Posterior cingulate gyrus (tissue), 11 donors: ENCODE data around the gene GAP43.

Source experiments
- DNase-seq, 10 donors: peaks; one replicate each; pipeline versions ENCODE4 v3.0.0 to v3.0.0-alpha.2; 2020 to 2021; ENCODE audit warnings: mixed read lengths in 3 of 10
- intact Hi-C: fragments of 100-400 bp; cut with DNase I; formaldehyde crosslinking; loops from one replicate; pipeline ENCODE4 v1.15.1; 2023

GAP43 gene

DNA sequence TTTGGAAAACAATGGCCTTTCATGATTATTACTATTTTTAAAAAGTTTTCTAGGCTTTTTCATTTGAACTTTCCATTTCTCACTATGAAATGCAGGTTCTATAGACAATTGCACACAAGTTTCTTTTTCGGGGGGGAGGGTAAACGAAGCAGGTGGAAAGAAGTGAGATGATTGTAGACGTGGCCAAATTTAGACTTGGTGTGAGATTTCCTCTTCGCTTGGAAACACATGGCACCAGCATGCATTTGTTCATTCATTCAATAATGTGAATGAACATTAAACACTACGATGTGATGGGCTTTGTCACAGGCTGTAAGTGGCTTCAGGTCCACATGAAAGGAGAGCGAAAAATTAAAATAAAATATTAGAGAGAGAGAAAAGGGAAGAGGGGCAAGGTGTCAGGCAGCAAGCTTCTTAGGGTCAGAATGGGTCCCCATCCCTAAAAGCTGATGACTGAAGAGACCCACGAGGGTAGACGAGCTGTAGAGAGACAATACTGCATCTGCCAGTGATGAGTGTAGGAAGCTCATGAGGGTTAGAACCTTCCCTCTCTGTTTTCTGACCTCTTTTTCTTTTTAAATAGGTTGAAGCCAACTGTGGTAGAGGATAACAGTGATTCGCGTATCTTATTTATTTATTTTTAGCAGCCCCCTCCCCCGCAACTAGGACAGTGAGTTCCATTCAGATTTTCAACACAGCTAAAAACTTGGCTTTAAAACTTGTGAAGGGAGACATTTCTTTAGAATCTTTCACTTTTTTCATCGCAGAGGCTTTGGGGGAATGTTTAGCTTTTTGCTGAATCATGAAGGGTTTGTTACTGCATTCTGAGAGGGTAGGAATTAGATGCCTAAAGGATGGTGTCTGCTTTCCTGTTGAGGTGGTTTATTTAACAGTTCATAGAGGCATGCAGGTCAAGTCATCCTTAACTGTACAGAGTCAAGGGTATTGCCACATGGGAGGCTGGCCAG lies 36.2 kb downstream of the GAP43 start:
- intact Hi-C loops = no loop called here
- peak in 1 of 10 donors; percentile 42 for DNase-seq

DNA sequence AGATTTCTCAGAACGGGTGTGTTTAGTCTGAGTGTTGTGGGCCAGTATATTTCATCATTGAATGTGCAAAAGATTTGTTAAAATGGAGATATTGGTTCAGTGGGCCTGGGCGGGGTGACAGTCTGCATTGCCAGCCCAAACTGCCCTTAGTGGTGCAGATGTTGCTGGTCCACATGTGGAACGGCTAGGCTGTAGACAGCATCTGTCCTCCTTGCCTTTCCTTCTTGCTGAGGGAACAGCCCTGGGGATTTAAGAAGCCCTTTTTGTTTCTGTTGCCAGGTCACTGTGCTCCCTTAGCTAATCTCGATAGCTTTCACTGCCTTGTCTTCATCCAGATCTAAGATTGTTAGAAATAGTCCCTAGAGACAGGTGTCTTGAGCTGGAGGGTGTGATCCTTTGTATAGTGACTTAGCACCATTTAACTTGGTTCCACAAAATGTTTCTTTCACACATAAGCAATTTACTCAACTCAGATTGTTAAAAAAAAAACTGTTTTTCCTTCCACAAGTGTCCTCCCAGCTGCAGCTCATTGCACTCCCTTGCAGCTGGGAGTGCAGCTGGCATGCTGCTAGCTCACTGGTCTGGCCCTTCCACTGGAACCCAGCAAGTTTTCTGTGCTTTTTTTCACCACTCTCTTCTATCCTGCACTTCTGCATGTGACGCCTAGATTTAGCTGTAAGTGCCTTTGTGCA lies 37.5 kb downstream of the GAP43 start:
- DNase-seq = peak in 3 of 10 donors; percentile 24 to 83 (median 67)
- intact Hi-C loops = no loop called here

DNA sequence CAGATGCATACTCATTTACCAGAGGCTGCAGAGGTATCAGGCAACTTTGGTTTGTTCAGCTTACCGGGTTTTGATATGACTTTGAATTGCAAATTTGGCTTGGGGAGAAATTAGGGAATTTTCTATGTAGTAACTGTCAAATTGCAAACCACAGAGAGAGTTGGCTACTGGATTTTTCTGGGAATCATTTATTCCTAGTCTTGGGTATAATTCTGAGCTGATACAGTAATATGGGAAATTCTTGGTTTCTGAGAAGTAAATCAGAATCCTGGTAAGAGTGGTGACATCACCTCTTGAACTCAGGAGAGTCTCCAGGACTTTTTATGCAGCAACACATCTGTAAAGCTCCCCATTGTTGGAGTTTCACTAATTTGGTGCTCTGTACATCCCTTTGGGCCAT lies 39.0 kb downstream of the GAP43 start:
- intact Hi-C loops = no loop called here
- DNase-seq = no peak

DNA sequence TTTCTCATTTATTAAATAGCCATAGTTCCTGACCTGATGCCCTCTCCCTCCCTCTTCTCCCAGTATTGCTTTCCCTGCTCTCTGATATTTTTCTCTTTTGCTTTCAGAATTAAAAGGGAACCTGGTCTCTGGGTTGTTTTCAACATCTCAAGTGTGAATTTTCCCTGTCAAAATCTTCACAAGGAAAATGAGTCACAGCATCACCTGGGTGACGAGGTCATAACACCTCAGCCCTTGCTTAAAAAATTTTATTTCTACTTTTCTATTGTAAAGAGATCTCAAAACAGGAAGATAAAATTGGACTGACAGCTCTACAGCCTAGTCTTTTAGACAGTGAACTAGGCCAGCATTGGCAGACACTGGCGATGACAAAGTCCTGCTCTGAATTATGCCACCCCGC lies 40.1 kb downstream of the GAP43 start:
- intact Hi-C loops = no loop called here

DNA sequence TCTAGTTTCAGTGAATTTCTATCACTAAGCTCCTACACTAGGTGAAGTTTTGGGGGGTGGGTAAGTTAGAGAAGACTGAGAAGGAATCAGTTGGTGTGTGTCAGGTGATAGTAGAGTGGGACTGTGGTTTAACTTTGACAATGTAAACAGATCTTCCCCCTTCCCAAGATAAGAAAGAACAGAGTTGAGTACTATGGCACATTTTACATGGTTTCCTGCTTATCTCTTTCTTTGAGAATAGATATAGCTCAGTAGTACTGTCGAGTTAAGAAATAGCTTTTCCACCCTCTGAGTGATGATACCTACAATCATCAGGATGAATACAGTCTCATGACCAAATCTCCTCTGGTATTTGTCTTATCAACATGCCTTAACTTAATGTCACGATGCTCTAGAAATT lies 42.8 kb downstream of the GAP43 start:
- DNase-seq = no peak
- intact Hi-C loops = no loop called here

More for the DNA sequence above, 40.1 kb downstream of the GAP43 start:
- DNase-seq = no peak

DNA sequence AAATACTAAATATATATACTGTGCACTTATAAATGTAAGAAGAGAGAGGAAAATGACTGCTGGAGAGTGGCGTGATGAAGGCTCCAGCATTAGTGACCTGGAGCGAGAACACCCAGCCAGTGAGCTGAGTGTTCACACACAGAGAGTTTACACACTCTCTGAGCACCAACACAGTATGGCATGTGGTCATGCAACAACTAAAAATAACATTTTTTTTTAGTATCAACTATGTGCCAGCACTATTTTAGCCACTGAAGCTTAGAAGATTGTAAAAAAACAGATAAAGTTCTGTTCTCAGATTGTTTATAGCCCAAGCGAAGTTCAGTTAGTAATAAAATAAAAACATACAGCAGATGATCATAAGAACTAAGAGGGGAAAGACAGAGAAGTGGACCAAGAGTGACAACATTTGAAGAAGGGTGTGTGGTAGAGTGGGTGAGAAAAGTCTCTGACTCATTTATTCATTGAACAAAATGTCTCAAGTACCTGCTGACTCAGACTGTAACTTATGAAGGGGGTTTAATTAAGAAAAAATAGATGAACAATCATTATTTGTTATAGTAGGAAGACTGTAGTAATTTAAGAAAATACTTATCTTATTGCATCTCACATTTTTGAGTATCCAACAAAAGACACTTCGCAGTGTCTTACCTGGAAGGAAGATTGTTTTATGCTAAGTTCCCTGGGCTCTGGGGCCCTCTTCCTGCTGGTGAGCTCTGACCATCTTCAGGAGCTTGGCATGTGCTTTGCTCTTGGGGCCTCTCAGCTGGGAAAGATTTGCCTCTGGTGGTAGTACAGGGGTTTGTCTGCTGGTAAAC lies 43.8 kb downstream of the GAP43 start:
- intact Hi-C loops = no loop called here
- peak in 1 of 10 donors; percentile 47 for DNase-seq

DNA sequence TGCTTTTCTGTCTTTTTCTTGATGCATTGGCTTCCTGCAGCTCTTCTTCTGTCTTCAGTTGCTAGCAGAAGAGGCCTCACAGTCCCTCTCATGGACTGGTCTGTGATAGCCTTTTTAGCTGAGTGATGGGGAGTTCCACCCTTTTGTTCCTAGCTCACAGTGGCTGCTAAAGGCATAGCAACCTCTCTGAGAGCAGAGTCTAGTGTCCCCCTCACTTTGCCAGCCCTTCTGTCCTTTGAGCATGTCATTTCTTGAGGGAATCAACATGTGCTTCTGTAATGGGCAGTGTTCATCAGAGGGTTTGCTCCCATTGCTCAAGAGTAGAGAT lies 44.4 kb downstream of the GAP43 start:
- intact Hi-C loops = no loop called here
- no peak for DNase-seq

DNA sequence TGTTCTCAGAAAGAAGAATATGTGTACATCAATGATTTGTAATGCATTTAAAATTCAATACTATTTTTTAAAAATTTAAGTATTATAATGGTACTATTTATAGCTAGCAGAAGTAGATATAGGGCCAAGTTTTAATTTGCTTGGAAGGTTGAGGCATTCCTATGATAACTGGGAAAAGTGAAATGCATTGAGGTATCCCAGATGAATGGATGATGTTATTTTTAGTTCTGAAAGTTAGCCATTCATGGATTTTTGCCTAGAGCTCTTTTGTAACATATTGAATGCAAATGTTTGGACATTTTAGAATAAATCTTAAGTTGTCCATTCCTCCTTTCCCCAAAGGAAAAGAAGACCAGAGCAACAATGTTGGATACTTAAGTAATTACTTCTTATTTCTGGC lies 47.6 kb downstream of the GAP43 start:
- DNase-seq = no peak
- intact Hi-C loops = no loop called here

DNA sequence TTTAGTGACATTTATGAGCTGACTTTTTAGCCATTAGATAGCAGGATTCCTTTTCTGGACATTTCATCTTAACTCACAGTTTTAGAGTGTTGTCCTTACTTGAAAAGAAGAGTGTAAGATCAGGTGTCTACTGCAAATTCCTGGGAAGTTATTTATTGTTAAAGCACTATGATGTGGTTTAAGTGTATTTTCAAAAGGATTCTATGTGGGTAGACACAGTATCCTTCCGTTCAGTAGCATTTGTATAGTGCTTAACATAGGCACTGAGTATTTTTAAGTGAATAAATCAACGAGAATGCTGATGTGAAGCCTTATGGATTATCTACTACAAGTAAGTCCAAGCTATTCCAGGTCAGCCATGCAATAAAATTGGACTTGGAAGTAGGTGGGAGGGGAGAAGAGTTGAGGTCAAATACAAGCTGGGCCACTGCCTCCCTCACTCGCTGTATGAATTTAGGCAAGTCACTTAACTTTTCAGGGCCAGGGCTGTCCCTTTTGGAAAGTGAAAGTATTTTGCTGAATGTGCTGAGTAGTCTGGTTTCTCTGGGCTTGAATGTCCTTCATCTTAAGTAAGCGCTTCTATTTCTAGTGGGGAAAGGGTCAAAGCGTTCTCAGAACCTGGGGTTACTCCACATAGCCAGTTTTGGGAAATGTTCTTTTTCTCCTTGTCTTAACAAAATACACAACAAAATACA lies 48.6 kb downstream of the GAP43 start:
- DNase-seq = no peak
- intact Hi-C loops = no loop called here

DNA sequence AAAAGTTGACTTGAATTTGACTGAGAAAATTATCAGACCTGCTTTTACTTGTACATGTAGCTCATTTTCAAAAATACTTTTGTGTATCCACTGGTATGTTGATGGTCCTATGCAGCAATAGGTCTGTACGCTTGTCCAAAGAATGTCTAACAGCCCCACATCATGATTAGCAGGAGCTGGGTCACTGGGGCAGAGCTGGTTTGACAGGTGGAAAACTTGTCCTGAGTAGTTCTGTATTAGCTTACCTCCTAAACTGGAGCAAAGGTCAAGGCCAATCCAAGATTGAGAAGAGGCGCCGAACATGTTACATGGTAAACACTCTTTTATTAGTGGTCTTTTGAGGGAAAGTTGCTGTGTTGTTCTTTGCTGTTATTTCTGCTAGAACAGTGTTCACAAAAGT lies 50.6 kb downstream of the GAP43 start:
- no peak for DNase-seq

DNA sequence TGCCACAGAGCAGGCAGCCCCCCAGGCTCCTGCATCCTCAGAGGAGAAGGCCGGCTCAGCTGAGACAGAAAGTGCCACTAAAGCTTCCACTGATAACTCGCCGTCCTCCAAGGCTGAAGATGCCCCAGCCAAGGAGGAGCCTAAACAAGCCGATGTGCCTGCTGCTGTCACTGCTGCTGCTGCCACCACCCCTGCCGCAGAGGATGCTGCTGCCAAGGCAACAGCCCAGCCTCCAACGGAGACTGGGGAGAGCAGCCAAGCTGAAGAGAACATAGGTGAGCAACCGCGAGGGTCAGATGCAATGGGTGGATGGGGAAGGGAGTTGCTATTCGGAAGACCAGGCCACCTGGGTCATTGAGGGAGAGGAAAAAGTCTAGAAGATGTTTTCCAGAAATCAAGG lies 53.0 kb downstream of the GAP43 start:
- intact Hi-C loops = no loop called here
- DNase-seq = peak in 8 of 10 donors; percentile 19 to 93 (median 56)

More for the DNA sequence above, 50.6 kb downstream of the GAP43 start:
- intact Hi-C loops = no loop called here

DNA sequence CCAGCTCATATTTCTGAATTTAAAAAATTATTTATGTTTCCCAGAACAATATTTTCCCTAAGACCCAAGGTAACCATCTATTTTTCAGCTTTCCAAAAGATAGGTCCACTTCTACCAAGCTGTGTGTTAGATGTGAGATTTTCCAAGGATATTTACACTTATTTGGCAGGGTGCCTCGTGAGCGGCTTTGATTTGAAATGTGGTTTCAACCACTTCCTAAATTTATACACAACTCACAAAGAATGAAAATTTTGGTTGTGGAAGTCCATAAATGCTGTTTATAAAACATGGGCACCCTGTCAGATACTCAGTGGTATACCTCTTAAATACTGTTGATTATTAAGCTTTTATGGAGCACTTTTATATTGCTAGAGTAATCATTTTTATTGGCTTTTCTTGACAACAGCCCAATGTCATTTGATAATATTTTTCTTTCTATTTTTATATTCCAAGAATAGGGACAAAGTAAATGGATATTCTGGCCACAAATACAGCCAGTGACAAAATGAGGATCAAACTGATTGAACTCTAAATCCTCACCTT lies 57.6 kb downstream of the GAP43 start:
- intact Hi-C loops = no loop called here

DNA sequence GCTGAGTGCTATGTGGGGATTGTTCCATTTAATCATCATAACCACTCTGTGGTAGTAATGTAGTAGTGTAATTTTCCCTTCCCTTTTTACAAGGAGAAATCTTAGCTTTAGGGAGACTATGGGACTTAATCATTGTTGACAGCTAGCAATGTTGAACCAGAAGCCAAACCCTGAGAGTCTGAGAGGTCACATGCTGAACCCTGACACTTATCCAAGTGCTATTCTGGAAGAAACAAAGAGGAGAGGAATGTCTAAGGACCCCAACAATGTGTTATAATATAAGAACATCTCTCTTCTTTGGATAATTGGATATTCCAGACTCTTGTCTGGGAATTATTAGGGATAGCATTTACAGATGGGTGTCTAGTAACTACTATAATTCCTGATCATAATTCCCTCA lies 58.4 kb downstream of the GAP43 start:
- DNase-seq = no peak
- intact Hi-C loops = no loop called here

More for the DNA sequence above, 57.6 kb downstream of the GAP43 start:
- DNase-seq = no peak

DNA sequence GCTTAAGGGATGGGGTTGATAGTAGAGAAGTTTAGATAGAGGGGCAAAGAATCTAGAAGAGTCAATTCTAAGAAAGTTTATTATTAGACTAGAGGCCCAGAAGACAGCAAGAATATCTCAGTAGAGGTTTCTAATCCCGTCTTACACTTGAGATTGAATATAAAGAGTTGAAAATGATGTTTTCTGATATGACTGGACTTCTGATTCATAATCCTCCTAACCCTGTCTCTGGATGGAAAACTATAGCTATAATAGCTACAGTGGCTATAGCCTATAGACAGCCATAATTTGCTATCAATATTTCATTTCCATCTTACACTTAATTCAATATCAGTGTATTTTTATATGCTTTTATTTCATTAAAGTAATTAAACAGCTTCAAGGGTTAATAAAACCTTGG lies 60.0 kb downstream of the GAP43 start:
- no peak for DNase-seq
- intact Hi-C loops = no loop called here

DNA sequence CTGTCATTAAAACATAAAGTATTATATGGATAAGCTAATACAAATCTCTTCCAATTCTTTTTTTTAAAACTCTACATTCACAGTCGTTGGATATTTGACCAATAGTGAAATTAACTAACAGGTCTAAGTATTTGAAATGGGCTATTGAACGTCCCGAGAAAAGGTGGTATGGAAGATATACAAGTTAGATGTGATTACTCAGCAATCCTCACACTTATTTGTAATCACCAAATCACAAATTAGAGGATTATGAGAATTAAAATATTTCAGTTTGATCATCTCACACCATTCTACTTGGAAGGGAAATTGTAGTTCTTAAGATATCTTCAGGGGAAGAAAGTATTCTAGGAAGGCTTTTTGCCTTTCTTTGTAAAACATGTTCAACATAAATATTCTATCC lies 60.5 kb downstream of the GAP43 start:
- intact Hi-C loops = no loop called here

DNA sequence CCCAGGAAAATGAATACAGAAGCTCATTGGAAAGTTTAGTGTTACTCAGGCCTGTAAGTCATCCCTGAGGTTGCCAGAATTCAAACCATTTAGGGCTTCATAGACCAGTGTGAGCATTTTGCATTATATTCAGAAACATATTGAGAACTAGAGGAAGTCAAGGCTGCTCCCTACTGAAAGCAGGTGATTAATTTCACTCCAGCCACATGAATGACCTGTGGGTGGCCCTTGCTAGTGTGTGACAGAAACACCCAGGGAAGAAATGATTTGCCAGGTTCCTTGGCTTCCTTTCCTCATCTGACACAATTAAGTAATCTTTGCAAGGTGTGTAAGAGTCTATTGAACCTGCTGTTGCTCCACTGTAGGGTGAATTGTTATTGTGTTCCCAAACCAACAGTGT lies 61.8 kb downstream of the GAP43 start:
- intact Hi-C loops = no loop called here
- DNase-seq = no peak

More for the DNA sequence above, 60.5 kb downstream of the GAP43 start:
- DNase-seq = no peak

DNA sequence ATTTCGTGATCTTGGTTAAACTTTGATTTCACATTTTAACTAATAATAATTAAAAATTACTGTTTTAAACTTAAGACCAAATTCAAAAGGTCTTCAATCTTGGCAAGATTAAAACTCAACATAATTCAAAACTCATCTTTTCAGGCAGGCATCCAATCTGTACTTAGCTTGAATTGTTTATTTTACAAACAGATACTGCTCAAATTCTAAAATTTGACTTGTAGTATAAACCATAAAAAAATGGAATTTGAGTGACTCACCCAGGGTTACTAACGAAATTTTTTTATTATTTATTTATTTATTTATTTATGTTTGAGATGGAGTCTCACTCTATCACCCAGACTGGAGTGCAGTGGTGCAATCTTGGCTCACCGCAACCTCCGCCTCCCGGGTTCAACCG lies 64.4 kb downstream of the GAP43 start:
- no peak for DNase-seq
- intact Hi-C loops = no loop called here

DNA sequence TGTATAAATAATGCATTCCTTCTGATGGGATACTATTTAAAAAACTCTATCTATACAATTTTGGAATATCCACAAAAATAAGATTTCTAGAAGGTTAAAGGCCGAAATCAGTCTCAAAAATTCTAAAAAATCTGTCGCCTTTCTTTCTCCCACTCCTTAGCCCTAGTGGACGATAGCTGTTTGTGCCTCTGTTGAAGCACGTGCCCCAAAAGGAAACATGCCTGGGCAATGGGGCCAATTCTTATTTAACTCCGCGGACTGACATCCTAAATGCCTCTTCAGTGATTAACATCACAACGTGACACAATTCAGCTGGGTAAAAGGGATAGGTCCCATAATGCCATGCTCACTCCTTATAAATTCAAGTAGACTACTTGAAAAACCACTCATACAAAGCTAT lies 65.1 kb downstream of the GAP43 start:
- intact Hi-C loops = no loop called here
- no peak for DNase-seq

DNA sequence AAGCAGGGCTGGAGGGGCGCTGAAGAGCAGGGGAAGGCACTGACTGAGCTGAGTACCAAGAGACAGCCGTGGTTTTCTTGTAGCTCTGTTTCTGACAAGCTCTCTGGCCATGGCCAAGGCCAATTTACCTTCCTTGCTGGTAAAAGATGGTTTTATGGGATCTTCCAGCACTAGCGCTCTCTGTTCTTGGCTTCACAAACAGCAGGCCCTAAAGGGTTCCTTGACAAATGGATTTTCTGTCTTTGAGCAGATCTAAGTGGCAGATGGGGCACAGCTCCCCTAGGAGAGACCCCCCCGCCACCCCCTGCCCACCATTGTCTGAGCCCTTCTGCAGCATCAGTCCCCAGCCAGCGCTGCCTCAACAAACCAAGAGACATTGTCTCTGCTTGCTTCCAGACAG lies 66.6 kb downstream of the GAP43 start:
- DNase-seq = no peak
- intact Hi-C loops = loop anchor here (5.0 kb wide), 2 partner anchors 92 to 598 kb away; no protein-coding TSS in a partner anchor

DNA sequence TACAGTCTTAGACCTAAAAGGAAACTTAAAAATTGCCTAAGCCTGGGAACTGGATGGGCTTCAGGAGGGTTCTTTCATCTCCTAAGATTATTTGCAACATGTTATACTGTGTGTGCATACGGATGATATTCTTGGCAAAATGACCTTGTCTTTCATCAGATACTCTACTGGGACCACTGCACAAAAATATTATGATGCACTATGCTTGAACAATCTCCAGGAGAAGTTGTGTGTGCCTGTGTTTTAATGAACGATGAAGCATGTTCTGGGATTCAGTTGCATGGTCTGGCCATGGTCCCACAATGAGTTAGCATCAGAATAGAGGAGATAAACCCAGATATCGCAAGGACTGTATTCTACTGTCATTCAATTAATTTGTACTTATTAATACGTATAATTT lies 68.7 kb downstream of the GAP43 start:
- no peak for DNase-seq
- intact Hi-C loops = loop anchor here (5.0 kb wide), 2 partner anchors 90 to 600 kb away; no protein-coding TSS in a partner anchor
